IPS-18a (cell line): ENCODE data around the gene PCED1B.

Experiments used
- H3K27ac ChIP-seq: one replicate; pipeline ENCODE4 v1.5.1; 2013; ENCODE audit warnings: low read length
- H3K27me3 ChIP-seq: one replicate; pipeline ENCODE4 v1.6.1; 2013; ENCODE audit warnings: mild to moderate bottlenecking, low read length; ENCODE audit not compliant: control insufficient read depth, insufficient read depth
- H3K36me3 ChIP-seq: one replicate; pipeline ENCODE4 v1.6.1; 2013; ENCODE audit warnings: low read depth, low read length; ENCODE audit not compliant: control insufficient read depth
- H3K4me1 ChIP-seq: one replicate; pipeline ENCODE4 v1.6.1; 2013; ENCODE audit warnings: low read depth, low read length; ENCODE audit not compliant: control insufficient read depth
- H3K4me3 ChIP-seq: one replicate; pipeline ENCODE4 v1.5.1; 2013; ENCODE audit warnings: low read length
- H3K9ac ChIP-seq: one replicate; pipeline ENCODE4 v1.6.1; 2013; ENCODE audit warnings: mild to moderate bottlenecking, low read length, moderate library complexity
- H3K9me3 ChIP-seq: one replicate; pipeline ENCODE4 v1.6.1; 2013; ENCODE audit warnings: low read depth, low read length; ENCODE audit not compliant: control insufficient read depth

Gene PCED1B

DNA sequence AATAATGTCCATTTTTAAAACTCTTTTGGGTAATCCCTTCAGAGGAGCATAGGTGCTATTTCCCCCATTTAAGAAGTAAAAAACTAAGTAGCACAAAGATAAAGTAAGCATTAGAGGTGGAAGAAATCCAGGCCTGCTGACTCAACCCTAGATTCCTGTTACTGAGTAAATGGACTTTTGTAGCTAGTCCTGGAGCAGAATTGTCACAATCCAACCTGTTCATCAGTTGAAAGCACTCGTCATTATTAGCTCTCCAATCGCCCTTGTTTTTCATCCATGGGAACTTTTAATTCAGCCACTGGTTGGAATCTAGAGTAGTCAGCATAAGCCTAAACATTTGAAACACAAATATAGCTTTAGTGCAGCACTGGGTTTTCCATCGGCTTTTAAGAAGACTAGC is 139.8 kb downstream of the PCED1B start:
- no peaks in the 10 kb centered on the region for H3K27me3 ChIP-seq
- no peak overlapping the region for H3K27ac ChIP-seq
- peaks cover 28% of the 10 kb centered on the region for H3K4me1 ChIP-seq
- H3K9ac ChIP-seq = no peak overlapping the region
- H3K36me3 ChIP-seq = no peaks in the 10 kb centered on the region
- H3K4me3 ChIP-seq = no peak overlapping the region
- H3K9me3 ChIP-seq = no peaks in the 10 kb centered on the region

GRCh38 chr12:47221256-47222023 is 142.0 kb downstream of the PCED1B start:
- H3K9me3 ChIP-seq = no peaks in the 10 kb centered on the region
- no peak overlapping the region for H3K9ac ChIP-seq
- H3K27me3 ChIP-seq = no peaks in the 10 kb centered on the region
- peaks cover 48% of the 10 kb centered on the region for H3K4me1 ChIP-seq
- H3K4me3 ChIP-seq = no peak overlapping the region
- H3K27ac ChIP-seq = no peak overlapping the region
- H3K36me3 ChIP-seq = no peaks in the 10 kb centered on the region

DNA sequence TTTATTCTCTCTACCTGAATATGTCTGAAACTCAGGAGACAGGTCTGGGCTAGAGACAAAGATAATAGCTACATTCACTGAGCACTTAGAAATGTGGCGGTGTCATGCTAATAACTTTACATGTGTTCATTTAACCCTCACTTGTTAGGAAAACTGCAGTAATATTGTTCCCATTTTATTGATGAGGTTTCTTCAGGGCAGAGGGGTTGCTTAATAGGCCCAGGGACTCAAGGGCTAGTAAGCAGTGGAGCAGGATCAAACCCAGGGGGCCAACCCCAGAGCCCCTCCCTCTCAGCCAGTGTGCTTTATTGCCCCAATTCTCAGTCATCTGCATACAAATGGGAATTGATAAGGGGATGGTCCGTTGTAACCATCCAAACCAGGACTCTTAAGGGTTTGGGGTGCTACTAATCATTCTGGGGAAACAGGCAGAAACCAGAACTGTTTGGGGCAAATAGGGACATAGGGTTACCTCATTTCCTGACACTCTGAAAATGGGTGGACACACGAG is 143.2 kb downstream of the PCED1B start:
- Histone ChIP-seq H3K9ac (peak overlapping the region; percentile 50), H3K4me3 (peak overlapping the region; percentile 12)

GRCh38 chr12:47223031-47223847 is 143.8 kb downstream of the PCED1B start:
- no peaks in the 10 kb centered on the region for H3K36me3 ChIP-seq
- peak overlapping the region; percentile 50 for H3K9ac ChIP-seq
- H3K27ac ChIP-seq = peak overlapping the region; percentile 36
- peaks cover 52% of the 10 kb centered on the region for H3K4me1 ChIP-seq
- peak overlapping the region; percentile 12 for H3K4me3 ChIP-seq
- no peaks in the 10 kb centered on the region for H3K27me3 ChIP-seq
- H3K9me3 ChIP-seq = no peaks in the 10 kb centered on the region

More for the DNA sequence above, 143.2 kb downstream of the PCED1B start:
- Histone ChIP-seq H3K27ac (peak overlapping the region; percentile 36), H3K4me1 (peaks cover 52% of the 10 kb centered on the region), H3K36me3 (no peaks in the 10 kb centered on the region), H3K9me3 (no peaks in the 10 kb centered on the region), H3K27me3 (no peaks in the 10 kb centered on the region)

DNA sequence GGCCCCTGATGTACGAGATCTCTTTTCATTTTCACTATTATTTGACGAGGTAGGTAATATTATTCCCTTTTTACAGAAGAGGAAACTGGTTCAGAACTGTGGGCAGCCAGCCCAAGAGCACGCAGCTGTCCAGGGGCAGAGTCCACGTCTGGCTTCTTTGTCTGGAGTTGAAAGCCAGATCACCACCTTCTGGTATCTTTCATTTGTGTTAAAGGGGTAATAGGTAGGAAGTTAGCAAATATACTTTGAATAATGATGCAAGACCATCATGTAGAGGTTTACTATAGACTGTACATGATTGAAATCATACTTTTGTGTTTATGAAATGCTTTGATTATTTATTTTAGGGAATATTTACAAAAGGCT is 144.4 kb downstream of the PCED1B start:
- H3K9ac ChIP-seq = peak overlapping the region; percentile 50
- no peaks in the 10 kb centered on the region for H3K9me3 ChIP-seq
- peak overlapping the region; percentile 12 for H3K4me3 ChIP-seq
- peak overlapping the region; percentile 36 for H3K27ac ChIP-seq
- no peaks in the 10 kb centered on the region for H3K36me3 ChIP-seq
- H3K4me1 ChIP-seq = peaks cover 52% of the 10 kb centered on the region
- no peaks in the 10 kb centered on the region for H3K27me3 ChIP-seq

GRCh38 chr12:47224563-47225133 is 145.2 kb downstream of the PCED1B start:
- Histone ChIP-seq H3K9ac (peak overlapping the region; percentile 50), H3K9me3 (no peaks in the 10 kb centered on the region), H3K27ac (peak overlapping the region; percentile 36)

DNA sequence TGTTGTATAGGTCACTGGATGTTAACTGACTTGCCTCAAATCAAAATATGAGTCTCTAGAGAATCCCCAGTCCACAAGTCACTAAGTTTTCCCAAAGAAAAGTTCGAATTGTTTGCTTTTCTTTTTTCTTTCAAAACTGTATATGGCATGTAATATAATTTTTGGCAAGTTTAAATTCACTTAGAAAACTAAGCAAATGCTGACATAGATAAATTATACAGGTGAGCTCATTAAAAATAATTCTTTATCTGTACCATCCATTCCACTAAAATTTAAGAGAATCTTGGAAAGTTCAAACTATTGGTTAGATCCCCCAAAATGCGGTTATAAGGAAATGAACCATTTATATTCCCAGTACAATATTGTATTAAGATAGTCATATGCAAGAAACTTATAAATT is 145.9 kb downstream of the PCED1B start:
- Histone ChIP-seq H3K27ac (no peak overlapping the region), H3K4me3 (no peak overlapping the region), H3K4me1 (peaks cover 52% of the 10 kb centered on the region), H3K27me3 (no peaks in the 10 kb centered on the region), H3K9ac (no peak overlapping the region), H3K36me3 (no peaks in the 10 kb centered on the region), H3K9me3 (no peaks in the 10 kb centered on the region)

More at GRCh38 chr12:47224563-47225133, 145.2 kb downstream of the PCED1B start:
- H3K36me3 ChIP-seq = no peaks in the 10 kb centered on the region
- H3K27me3 ChIP-seq = no peaks in the 10 kb centered on the region
- H3K4me1 ChIP-seq = peaks cover 52% of the 10 kb centered on the region
- peak overlapping the region; percentile 12 for H3K4me3 ChIP-seq

DNA sequence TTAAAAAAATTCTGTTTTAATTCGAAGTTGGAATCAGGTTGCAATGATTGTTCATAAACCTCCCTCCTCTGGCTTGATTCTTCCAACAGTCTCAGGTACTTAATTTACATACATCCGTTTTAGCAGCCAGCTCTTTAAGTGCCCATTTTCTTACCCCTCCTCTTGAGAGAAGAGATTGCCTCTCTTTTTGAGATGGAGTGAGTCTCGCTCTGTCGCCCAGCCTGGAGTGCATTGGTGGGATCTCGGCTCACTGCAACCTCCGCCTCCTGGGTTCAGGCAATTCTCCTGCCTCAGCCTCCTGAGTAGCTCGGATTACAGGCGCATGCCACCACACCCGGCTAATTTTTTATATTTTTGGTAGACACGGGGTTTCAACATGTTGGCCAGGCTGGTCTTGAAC is 146.8 kb downstream of the PCED1B start:
- no peaks in the 10 kb centered on the region for H3K27me3 ChIP-seq
- H3K4me3 ChIP-seq = no peak overlapping the region
- H3K9me3 ChIP-seq = no peaks in the 10 kb centered on the region
- peaks cover 48% of the 10 kb centered on the region for H3K4me1 ChIP-seq
- no peaks in the 10 kb centered on the region for H3K36me3 ChIP-seq
- H3K27ac ChIP-seq = no peak overlapping the region
- H3K9ac ChIP-seq = no peak overlapping the region

DNA sequence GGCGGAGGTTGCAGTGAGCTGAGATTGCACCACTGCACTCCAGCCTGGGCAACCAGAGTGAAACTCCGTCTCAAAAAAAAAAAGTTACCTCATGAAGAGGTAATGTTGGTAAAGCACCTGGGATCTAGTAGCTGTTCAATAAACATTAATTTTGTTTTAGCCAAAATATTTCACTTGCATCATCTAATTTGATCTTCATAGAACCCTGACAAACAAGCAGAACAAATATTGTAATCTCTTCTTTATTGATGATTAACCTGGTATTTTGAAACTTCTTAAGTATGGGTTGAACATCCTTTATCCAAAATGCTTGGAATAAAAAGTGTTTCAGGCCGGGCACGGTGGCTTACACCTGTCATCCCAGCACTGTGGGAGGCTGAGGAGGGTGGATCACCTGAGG is 149.4 kb downstream of the PCED1B start:
- no peaks in the 10 kb centered on the region for H3K36me3 ChIP-seq
- H3K9me3 ChIP-seq = no peaks in the 10 kb centered on the region
- no peak overlapping the region for H3K4me3 ChIP-seq
- no peak overlapping the region for H3K9ac ChIP-seq
- no peaks in the 10 kb centered on the region for H3K27me3 ChIP-seq
- no peak overlapping the region for H3K27ac ChIP-seq
- peaks cover 28% of the 10 kb centered on the region for H3K4me1 ChIP-seq

GRCh38 chr12:47231456-47231855 is 152.0 kb downstream of the PCED1B start:
- H3K4me1 ChIP-seq = peaks cover 4% of the 10 kb centered on the region
- H3K4me3 ChIP-seq = no peak overlapping the region
- H3K27ac ChIP-seq = no peak overlapping the region
- no peak overlapping the region for H3K9ac ChIP-seq
- H3K27me3 ChIP-seq = no peaks in the 10 kb centered on the region
- no peaks in the 10 kb centered on the region for H3K36me3 ChIP-seq
- no peaks in the 10 kb centered on the region for H3K9me3 ChIP-seq

DNA sequence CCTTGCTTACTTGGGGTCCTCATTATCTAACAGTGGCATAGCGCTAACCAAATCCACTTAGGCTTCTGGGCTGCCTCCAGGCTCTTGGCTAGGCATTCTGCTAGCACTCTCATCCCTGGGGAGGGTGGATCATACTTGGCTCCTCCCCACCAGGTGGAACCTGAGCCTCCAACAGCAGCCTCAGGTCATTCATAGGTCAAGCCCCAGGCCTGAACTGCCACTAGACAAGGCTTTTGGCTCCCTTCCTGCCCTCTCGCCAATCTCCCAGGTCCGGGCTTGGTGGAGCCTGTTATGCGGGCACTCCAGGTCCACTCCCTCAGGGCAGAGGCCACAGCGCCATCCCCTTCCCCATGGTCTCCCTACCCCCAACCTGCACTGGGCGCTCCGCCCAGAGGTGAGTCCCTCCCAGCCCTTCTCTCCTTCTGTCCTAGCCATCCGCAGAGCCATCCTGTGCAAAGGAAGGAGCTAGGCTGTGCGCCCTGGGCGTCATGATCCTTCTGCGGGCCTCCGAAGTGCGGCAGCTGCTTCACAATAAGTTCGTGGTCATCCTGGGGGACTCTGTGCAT is 155.2 kb downstream of the PCED1B start:
- Histone ChIP-seq H3K4me1 (no peaks in the 10 kb centered on the region), H3K27me3 (no peaks in the 10 kb centered on the region), H3K9me3 (no peaks in the 10 kb centered on the region), H3K36me3 (no peaks in the 10 kb centered on the region), H3K9ac (no peak overlapping the region), H3K27ac (no peak overlapping the region), H3K4me3 (no peak overlapping the region)
